ENCODE data around the gene ACACB.

DNA sequence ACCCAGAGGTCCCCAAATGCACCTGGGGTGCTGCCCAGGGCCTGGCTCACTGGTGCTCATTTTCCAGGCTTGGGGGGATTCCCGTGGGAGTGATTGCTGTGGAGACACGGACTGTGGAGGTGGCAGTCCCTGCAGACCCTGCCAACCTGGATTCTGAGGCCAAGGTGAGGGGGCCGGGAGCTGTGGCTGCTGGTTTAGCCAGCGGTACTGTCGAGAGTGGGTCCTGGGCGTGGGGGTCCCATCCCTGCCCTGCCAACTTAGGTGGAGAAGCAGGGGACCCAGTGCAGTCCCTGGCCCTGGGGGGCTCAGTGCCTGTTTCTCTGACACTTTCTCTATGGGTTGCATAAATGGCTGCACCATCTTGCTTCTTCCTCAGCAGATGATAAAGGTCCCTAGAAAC lies 141.8 kb downstream of the ACACB start:
- TF ChIP-seq, protein P1, sequence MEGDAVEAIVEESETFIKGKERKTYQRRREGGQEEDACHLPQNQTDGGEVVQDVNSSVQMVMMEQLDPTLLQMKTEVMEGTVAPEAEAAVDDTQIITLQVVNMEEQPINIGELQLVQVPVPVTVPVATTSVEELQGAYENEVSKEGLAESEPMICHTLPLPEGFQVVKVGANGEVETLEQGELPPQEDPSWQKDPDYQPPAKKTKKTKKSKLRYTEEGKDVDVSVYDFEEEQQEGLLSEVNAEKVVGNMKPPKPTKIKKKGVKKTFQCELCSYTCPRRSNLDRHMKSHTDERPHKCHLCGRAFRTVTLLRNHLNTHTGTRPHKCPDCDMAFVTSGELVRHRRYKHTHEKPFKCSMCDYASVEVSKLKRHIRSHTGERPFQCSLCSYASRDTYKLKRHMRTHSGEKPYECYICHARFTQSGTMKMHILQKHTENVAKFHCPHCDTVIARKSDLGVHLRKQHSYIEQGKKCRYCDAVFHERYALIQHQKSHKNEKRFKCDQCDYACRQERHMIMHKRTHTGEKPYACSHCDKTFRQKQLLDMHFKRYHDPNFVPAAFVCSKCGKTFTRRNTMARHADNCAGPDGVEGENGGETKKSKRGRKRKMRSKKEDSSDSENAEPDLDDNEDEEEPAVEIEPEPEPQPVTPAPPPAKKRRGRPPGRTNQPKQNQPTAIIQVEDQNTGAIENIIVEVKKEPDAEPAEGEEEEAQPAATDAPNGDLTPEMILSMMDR (IDR thresholded peaks at IDR 0.05) = no peak
- no peak for TF ChIP-seq EP300 (IDR thresholded peaks at IDR 0.05)
